Effector CD8-positive, alpha-beta T cell (primary cell): ENCODE measurements around the gene NAA80.
"Not testable (repeated sequence)": the region's sequence is repeated elsewhere in the genome, so short reads cannot be mapped to it uniquely, and the experiment has no call there.

Source experiments
- DNase-seq: peaks from one replicate; lab custom pipeline; 2025; lab: John Stamatoyannopoulos, UW

The NAA80 gene

DNA sequence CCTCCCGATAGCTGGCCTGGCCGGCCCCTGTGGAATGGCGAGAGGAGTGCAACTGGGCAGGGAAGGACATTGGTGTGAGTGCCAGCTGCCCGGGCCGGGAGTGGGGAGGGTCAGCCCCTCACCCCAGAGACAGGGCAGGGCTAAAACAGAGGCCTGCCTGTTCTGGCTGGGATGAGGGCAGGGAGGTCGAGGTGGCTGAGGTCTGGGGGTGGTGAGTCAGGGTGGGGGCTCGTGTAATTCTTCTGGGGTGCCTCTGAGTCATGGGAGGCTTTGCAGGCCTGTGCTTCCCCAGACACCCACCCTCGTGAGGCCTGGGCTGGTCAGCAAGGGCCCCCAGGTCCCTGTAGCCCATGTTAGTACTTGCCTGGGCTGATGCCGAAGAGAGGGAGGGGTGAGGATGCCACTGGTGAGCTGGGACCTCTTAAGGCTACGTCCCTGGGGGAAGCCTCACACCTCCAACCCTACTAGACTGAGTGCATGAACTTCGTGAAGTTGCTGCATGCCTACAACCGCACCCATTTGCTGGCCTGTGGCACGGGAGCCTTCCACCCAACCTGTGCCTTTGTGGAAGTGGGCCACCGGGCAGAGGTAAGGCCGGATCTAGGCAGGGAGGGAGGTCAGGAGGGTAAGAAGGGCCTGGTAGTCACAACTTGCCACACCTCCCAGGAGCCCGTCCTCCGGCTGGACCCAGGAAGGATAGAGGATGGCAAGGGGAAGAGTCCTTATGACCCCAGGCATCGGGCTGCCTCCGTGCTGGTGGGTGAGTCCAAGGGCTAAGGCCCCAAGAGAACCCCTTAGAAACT is 28.6 kb downstream of the NAA80 start:
- no peak for DNase-seq

DNA sequence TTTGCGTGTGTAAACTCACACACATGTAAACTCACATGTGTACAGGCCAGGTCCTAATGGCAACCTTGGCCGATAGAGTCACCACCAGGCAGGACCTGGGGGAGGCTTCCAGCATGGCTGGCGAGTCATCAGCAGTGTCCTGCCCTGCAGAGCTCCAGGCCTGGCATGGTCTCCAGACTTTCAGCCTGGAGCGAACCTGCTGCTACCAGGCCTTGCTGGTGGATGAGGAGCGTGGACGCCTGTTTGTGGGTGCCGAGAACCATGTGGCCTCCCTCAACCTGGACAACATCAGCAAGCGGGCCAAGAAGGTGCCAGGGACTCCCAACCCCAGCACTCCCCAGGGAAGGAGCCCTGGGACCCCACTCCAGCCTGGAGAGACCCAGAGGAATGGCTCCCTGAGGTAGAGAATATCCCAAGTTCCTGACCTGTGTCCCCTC is 29.2 kb downstream of the NAA80 start:
- DNase-seq: no peak

GRCh38 chr3:50269460-50269859 is 29.7 kb downstream of the NAA80 start:
- no peak for DNase-seq

DNA sequence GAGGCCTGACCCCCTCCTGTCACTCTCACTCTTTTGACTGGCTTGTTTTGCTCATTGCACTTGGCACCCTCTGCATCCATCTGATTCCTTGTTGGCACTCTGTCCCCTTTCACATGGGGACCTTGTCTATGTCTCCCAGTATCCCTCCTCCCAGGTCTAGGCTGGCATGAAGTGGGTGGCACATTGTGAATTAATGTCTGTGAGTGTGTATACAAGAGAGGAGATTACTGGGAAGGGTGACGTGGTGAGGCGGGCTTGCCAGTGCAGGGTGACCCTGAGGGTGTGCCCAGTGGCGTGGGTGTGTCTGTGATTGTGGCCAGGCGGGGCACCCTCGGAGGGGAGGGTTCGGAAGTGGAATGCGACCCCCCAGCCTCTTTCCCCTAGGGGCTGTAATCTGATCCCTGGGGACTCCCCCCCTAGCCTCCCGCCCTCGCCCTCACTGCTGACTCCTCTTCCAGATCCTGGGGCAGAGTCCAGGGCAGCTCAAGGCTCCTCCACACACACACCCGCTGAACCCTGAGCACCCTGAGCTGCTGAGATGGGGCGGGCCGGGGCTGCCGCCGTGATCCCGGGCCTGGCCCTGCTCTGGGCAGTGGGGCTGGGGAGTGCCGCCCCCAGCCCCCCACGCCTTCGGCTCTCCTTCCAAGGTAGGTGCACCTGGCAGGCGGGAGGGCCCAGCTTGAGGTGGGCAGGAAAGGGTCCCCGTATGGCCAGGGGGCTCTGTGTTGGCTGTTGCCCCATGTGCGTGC is 30.3 kb downstream of the NAA80 start, which contains the start of gene SEMA3B:
Gene SEMA3B (plus strand): TSS at position 445 of the 749 bp plus-strand sequence. CDS start 94 bp downstream, at position 539.
- no peak for DNase-seq

DNA sequence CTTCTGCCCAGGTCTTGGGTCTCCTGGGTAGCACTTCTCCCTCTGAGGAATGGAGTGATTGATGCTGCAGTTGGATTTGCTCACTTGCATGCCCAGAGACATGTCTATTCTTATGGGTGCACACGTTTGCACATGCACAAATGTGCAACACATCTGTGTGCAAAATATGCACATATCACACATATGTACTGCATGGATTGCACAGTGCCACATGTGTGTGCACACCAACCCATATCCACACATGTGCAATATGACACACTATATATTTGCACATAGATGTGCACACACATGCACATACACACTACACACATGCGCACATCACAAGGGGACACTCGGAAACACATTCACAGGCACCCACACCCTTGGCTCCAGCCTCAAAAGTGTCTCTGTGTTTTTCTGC is 30.9 kb downstream of the NAA80 start:
- no peak for DNase-seq

DNA sequence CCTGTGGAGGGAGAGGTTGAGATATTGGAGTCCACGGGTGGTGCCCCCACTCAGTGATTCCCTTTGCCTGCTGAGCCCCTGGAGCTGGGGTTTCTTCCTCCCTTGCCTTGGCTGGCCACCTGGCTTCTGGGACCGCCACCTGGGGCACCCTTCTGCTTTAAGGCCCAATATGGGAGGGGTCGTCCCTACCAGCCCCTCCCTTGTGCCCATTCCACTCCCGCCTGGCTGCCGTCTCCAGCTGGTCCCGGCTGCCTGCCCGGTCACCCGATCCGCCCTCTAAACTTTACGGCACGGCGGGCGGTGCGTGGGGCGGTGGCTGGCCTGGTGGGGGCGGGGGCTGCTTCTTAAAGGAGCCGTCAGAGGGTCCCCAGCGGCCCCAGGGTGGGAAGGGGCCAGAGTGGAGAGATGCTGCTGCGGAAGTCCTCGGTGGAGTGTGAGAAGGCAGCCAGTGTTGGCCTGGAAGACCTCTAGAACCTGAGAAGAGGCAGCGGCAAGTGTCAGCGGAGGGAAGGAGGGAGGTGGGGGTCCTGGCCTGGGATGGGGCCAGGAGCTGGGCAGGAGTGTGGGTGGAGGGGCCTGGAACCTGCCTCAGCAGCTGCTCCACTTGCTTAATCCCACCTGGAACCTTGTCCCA is 31.8 kb downstream of the NAA80 start:
- no peak for DNase-seq

DNA sequence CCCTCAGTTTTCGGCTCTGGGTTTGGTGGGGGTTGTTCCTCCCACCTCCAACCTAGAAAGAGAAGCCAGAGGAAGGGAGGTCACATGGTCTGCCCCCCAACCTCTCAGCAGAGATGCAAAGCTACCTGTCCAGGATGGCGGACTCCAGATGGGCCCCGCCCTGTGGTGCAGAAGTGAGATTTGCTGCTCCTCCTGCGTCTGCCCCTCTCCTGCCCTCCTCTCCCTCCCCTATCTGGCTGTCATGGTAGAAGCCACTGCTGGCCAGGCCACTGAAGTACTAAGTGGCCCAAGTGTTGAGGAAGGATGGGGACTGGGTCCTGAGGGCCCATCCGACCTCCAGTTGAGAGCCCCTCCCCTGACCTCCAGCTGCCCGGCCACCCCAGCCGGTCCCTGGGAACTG is 32.4 kb downstream of the NAA80 start:
- DNase-seq: no peak

GRCh38 chr3:50266017-50266416 is 33.2 kb downstream of the NAA80 start:
- no peak for DNase-seq

DNA sequence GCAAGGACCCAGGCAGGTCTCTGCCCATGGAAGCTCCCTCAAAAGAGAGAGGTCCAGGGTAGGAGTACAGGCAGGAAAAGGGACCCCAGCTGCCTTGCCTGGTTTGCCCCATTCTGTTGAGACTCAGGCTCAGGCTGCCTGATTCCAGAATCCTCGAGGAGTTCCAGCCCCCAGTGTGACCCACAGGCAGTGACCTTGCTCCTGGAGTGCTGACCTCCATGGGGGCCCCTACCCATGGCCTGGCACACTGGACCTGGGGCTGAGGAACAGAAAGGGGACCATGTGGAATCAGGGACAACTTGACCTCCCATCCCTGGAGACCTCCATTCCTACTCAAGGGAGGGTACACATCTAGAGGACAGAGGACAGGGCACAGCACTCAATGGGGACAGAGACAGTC is 33.6 kb downstream of the NAA80 start:
- DNase-seq: no peak

DNA sequence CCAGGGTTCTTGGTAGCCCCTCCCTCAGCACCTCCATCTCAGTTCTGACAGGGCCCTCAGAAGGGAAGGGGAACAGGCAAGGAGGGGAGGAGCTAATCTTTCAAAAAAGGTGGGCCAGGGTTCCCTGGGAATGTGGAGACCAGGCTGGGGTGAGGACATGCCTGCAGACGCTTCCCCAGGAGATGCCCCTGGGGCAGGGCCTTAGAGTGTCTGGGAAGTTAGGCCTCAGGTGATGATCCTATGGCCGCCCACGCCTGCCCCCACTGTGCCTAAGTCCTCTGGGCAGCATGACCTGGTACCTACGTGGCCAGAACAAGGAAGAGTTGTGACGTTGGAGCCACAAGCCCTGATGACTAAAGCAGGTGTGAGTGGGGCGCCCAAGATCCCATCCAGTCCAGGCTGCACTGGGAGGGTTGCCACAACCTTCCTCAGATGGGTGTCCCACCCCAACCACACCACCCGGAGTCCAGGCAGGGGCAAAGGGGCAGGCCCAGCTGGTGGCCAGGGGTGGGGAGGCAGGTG is 34.2 kb downstream of the NAA80 start:
- DNase-seq: no peak

DNA sequence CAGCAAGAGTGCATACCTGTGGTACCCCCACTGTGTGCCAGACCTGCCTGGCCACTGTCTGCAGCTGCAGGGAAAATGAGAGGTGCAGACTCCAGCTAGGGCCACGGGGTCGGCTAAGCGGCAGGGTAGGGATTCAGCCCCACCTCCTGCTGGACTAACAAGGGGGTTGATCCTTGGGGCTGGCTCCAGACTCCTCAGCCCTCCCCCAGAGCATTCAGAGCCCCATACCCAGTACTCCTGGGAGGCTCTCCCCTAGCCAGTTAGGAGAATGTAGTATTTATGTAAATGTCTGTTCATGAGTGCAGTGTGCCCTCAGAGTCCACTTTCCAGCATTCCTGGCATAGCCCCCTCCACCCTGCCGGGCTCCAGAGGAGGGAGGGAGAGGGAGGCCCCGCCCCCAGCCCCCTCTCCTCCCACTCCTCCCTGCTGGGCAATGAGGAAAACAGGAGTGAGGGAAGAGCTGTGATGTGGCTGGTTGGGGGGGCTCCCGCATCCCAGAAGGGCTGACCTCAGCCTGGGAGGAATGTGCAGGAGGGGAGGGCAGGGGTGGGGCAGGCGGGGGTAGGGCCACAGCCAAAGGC is 34.7 kb downstream of the NAA80 start:
- DNase-seq: no peak

DNA sequence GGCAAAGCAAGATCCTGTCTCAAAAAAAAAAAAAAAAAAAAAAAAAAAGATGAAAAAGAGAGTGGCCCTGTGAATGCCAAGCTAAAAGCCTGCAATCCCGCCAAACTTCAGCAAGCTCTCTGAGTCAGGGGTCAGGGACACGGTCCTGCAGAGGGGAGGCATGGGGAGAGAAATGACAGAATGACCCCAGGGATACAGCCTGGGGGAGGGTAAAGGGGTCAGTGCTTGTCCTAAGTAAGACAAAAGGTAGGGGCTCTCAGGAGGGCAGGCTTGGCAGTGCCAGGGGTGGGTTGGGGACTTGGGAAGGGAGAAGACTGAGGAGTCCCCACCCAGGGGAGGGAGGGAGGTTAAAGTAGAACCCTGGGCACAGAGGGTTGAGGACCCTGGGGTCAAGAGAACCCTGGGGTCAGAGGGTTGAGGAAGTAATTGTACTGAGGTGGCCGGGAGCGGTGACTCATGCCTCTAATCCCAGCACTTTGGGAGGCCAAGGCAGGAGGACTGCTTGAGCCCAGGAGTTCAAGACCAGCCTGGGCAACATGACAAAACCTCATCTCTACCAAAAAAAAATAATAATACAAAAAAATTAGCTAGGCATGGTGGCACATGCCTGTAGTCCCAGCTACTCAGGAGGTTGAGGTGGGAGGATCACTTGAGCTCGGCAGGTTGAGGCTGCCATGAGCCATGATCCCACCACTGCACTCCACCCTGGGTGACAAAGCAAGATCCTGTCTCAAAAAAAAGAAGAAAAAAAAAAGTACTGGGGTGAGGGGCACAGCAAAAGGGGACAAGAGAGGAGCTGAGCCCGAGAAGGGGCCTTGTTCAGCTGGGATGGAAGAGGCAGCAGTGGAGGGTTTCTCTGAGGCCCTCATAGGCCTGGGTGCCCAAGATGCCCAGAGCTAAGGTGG is 35.5 kb downstream of the NAA80 start:
- DNase-seq: no peak

DNA sequence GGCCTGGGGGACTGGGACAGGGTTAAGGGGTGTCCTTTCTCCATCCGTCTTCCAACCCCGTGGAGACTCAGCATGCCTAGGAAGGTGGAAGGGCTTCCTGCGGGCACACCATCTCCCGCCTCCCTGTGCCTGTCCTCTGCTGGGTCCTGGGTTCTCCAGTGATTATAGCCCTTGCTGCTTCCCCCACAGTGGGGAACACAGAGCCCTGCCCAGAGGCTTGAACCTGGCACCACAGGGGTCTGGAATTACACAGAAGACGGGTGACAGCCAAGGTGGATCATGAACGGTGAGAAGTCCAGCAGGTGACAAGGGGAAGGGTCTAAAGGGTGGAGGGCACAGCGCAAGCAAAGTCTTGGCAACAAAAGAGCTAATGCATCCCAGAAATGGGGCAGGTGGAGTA is 36.4 kb downstream of the NAA80 start:
- DNase-seq: no peak

- not testable (repeated sequence) for DNase-seq
Observed at GRCh38 chr3:50262200-50262599, 37.0 kb downstream of the NAA80 start.

- DNase-seq: no peak
Observed at GRCh38 chr3:50261505-50261904, 37.7 kb downstream of the NAA80 start.

DNA sequence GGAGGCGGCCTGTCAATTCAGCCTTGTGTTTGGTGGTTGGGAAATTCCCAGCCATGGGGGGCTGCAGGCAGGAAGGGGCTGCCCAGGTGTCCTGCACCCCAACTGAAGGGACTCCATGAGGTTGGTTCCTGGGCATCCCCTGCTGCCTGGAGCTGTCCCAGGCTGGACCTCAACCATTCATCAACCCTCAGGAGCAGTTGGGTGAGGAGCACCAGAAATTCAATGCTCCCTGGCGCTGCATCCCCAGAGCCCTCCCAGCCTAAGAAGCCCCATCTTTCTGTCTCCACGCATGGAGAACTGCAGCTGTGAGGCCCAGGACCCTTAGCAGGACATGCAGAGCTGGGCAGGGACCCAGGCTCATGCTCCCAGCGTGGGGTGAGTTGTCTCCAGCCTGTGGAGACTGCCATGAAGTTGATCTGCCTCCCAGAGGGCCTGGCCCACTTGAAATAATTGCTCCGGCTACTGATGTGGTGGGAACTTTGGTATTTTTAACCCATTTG is 38.2 kb downstream of the NAA80 start:
- DNase-seq: no peak

GRCh38 chr3:50260027-50260941 is 38.9 kb downstream of the NAA80 start:
- DNase-seq: peak; percentile 78

- DNase-seq: no peak
Observed at GRCh38 chr3:50259432-50260026, 39.7 kb downstream of the NAA80 start.

DNA sequence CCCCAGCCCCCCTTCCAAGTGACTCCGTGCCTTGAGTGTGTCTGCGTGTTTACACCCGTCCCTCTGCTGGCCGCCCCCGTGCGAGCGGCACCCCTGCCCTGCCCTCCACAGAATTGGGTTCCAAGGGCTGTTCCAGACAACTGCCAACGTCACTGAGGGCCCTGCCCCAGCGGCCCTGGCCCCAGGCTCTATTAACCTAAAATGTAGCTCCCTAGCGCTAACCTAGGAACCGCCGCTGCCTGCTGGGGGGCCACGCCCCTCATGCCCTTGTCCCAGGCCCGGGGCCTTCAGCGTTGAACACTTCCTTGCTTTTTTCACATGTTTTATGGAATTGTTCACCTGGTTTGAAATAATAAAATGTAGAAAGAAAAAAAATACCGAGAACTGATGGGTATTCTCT is 40.2 kb downstream of the NAA80 start:
- no peak for DNase-seq
